IMR-90 (cell line): ENCODE data around the gene HMX3. TPM values are rescaled to one million over a fixed set of nuclear protein-coding genes. Genes with fewer than 3 reads are reported as not detected.

Source experiments
- ATAC-seq: fragments of 200-7000 bp; cut with Tn5 transposase; 2 replicates; pipeline ENCODE4 v1.9.1; 2020; ENCODE audit warnings: low read depth, mild to moderate bottlenecking, moderate library complexity
- BruUV-seq: library from RNA; stranded (reverse); fragments of 400-500 nt; replicated peaks from 2 replicates; lab custom pipeline; 2021; lab: Mats Ljungman, UMichigan
- CTCF ChIA-PET: fragments of 300-600 bp; formaldehyde crosslinking; extraction: SDS; loops from one replicate; lab custom pipeline; 2021; ENCODE audit warnings: antibody characterized with exemption; lab: Yijun Ruan, JAX
- POLR2A ChIA-PET: fragments of 300-600 bp; sonication (Branson Sonifier 250); formaldehyde crosslinking; loops from one replicate; lab custom pipeline; 2022; ENCODE audit warnings: antibody characterized with exemption; ENCODE audit not compliant: unreplicated experiment; lab: Charles Lee
- DNase-seq: peaks from one replicate; pipeline ENCODE4 v3.0.0; 2013
- H2AFZ ChIP-seq: replicated peaks from 2 replicates; pipeline ENCODE3; 2013; ENCODE audit warnings: low read length, mild to moderate bottlenecking; ENCODE audit not compliant: poor library complexity
- H2AK5ac ChIP-seq: 2 replicates; pipeline ENCODE4 v1.6.1; 2013; ENCODE audit warnings: low read depth, low read length, inconsistent platforms
- H2AK9ac ChIP-seq: replicated peaks from 2 replicates; pipeline ENCODE3; 2013; ENCODE audit warnings: mild to moderate bottlenecking, low read depth, low read length, moderate library complexity; ENCODE audit not compliant: poor library complexity
- H2BK120ac ChIP-seq: 2 replicates; pipeline ENCODE4 v1.6.1; 2013; ENCODE audit warnings: low read depth, low read length, inconsistent platforms
- H2BK15ac ChIP-seq: 3 replicates; pipeline ENCODE4 v1.6.1; 2013; ENCODE audit warnings: low read depth, low read length, inconsistent platforms
- H2BK20ac ChIP-seq: 2 replicates; pipeline ENCODE4 v1.6.1; 2013; ENCODE audit warnings: low read depth, mild to moderate bottlenecking, inconsistent platforms, low read length, moderate library complexity
- H2BK5ac ChIP-seq: 2 replicates; pipeline ENCODE4 v1.6.1; 2013; ENCODE audit warnings: mild to moderate bottlenecking, low read depth, low read length, inconsistent platforms; ENCODE audit not compliant: poor library complexity, severe bottlenecking
- H3K14ac ChIP-seq: replicated peaks from 2 replicates; pipeline ENCODE4 v1.6.1; 2013; ENCODE audit warnings: low read depth, low read length, inconsistent platforms
- H3K18ac ChIP-seq: 2 replicates; pipeline ENCODE4 v1.6.1; 2013; ENCODE audit warnings: low read depth, low read length, control low read depth
- H3K23ac ChIP-seq: 2 replicates; pipeline ENCODE4 v1.6.1; 2013; ENCODE audit warnings: low read depth, low read length, inconsistent platforms
- H3K27ac ChIP-seq: 2 replicates; pipeline ENCODE4 v1.5.1; 2013; ENCODE audit warnings: mild to moderate bottlenecking, control low read depth, low read length; ENCODE audit not compliant: insufficient read depth
- H3K27me3 ChIP-seq: 2 replicates; pipeline ENCODE4 v1.6.1; 2013; ENCODE audit warnings: low read length; ENCODE audit not compliant: control insufficient read depth, insufficient read depth
- H3K36me3 ChIP-seq: 2 replicates; pipeline ENCODE4 v1.6.1; 2013; ENCODE audit warnings: low read length, mixed read lengths; ENCODE audit not compliant: control insufficient read depth, insufficient read depth
- H3K4ac ChIP-seq: 2 replicates; pipeline ENCODE4 v1.6.1; 2013; ENCODE audit warnings: low read depth, low read length, inconsistent platforms
- H3K4me1 ChIP-seq: 2 replicates; pipeline ENCODE4 v1.6.1; 2013; ENCODE audit warnings: low read length, mixed read lengths; ENCODE audit not compliant: control insufficient read depth, insufficient read depth
- H3K4me2 ChIP-seq: 2 replicates; pipeline ENCODE4 v1.6.1; 2013; ENCODE audit warnings: low read depth, mild to moderate bottlenecking, control low read depth, low read length, moderate library complexity
- H3K4me3 ChIP-seq: 2 replicates; pipeline ENCODE4 v1.5.1; 2013; ENCODE audit warnings: low read depth, mild to moderate bottlenecking, control low read depth, low read length, moderate library complexity; ENCODE audit not compliant: insufficient read depth
- H3K56ac ChIP-seq: 2 replicates; pipeline ENCODE4 v1.6.1; 2013; ENCODE audit warnings: low read length, inconsistent platforms; ENCODE audit not compliant: insufficient read depth; ENCODE audit errors: extremely low read depth
- H3K79me1 ChIP-seq, 2 experiments: 2 replicates each; pipeline ENCODE4 v1.6.1; 2013; ENCODE audit warnings: low read length in 2 of 2, inconsistent platforms in 1 of 2, low read depth in 1 of 2
- H3K9ac ChIP-seq: 2 replicates; pipeline ENCODE4 v1.6.1; 2013; ENCODE audit warnings: low read depth, low read length, control low read depth
- H3K9me1 ChIP-seq: 2 replicates; pipeline ENCODE4 v1.6.1; 2013; ENCODE audit warnings: low read length, inconsistent platforms; ENCODE audit not compliant: insufficient read depth
- H3K9me3 ChIP-seq: 2 replicates; pipeline ENCODE4 v1.6.1; 2013; ENCODE audit warnings: low read length; ENCODE audit not compliant: control insufficient read depth, insufficient read depth
- H4K20me1 ChIP-seq: 2 replicates; pipeline ENCODE4 v1.6.1; 2013; ENCODE audit warnings: low read length, inconsistent platforms; ENCODE audit not compliant: insufficient read depth
- H4K5ac ChIP-seq: 2 replicates; pipeline ENCODE4 v1.6.1; 2013; ENCODE audit warnings: mild to moderate bottlenecking, low read depth, low read length, control low read depth
- H4K8ac ChIP-seq, 2 experiments: 2 replicates each; pipeline ENCODE4 v1.6.1; 2013; ENCODE audit warnings: low read depth in 2 of 2, low read length in 2 of 2, control low read depth in 1 of 2, inconsistent platforms in 1 of 2
- H4K91ac ChIP-seq: 2 replicates; pipeline ENCODE4 v1.6.1; 2013; ENCODE audit warnings: low read depth, low read length, inconsistent platforms; ENCODE audit not compliant: insufficient read depth
- FOS ChIP-seq: fragments of 150-350 bp; IDR thresholded peaks from 2 replicates; pipeline ENCODE4 v1.6.1; 2016; ENCODE audit warnings: low read depth, low read length
- MAFK ChIP-seq: IDR thresholded peaks from 2 replicates; pipeline ENCODE4 v1.6.1; 2012; ENCODE audit warnings: low read depth, low read length, improper control_type of control experiment
- MXI1 ChIP-seq: IDR thresholded peaks from 2 replicates; pipeline ENCODE4 v1.6.1; 2012; ENCODE audit warnings: low read depth, mild to moderate bottlenecking, low read length, moderate library complexity, borderline replicate concordance
- RAD21 ChIP-seq: IDR thresholded peaks from 2 replicates; pipeline ENCODE4 v1.6.1; 2012; ENCODE audit warnings: low read length, improper control_type of control experiment
- SMC3 ChIP-seq: fragments of 150-350 bp; IDR thresholded peaks from 2 replicates; pipeline ENCODE4 v1.6.1; 2016; ENCODE audit warnings: low read depth, mild to moderate bottlenecking, antibody characterized with exemption, low read length, moderate library complexity
- WGBS, 2 experiments: methylation state at CpG; one replicate each; pipeline versions ENCODE4 v1.1.5 to v1.1.7; 2013; ENCODE audit warnings: missing lambda C conversion rate in 2 of 2; ENCODE audit not compliant: insufficient read length in 1 of 2; ENCODE audit errors: extremely low coverage in 2 of 2; 5-methylcytosine and 5-hydroxymethylcytosine counted together
- dilution Hi-C: fragments of 300-500 bp; cut with HindIII; formaldehyde crosslinking; loops from one replicate; pipeline ENCODE4 v1.14.3; 2018; ENCODE audit warnings: low sequenced_read_pairs; ENCODE audit not compliant: unreplicated experiment
- in situ Hi-C: fragments of 300-500 bp; cut with MboI; formaldehyde crosslinking; loops from 3 replicates; pipeline ENCODE4 v1.14.3; 2019; ENCODE audit warnings: low sequenced_read_pairs, inconsistent platforms, mixed read lengths
- intact Hi-C: fragments of 100-400 bp; cut with micrococcal nuclease; formaldehyde crosslinking; loops from 2 replicates; pipeline ENCODE4 v1.10.0; 2022
- polyA plus RNA-seq, 3 experiments: library from polyadenylated mRNA; depleted of rRNA; stranded (reverse); fragments of >200 nt; gene quantifications; 2 replicates each; pipeline ENCODE4 v1.2.3, GENCODE V29; 2012; ENCODE audit warnings: low replicate concordance in 1 of 3
- total RNA-seq: library from RNA; depleted of rRNA; stranded (reverse); fragments of >200 nt; gene quantifications from 2 replicates; pipeline ENCODE4 v1.2.3, GENCODE V29; 2012

HMX3 gene
- total and polyA plus RNA-seq, 2 of the 4 experiments (the other 2 are of a cell fraction) = not detected

- Histone ChIP-seq H2AK9ac (no peak overlapping the region), H2AK5ac (no peak overlapping the region), H4K20me1 (no peaks in the 10 kb centered on the region), H3K79me1 (no peaks in the 10 kb centered on the region), H2AFZ (no peak overlapping the region), H3K9me1 (no peaks in the 10 kb centered on the region), H3K36me3 (no peaks in the 10 kb centered on the region), H4K8ac (no peak overlapping the region), H3K23ac (no peak overlapping the region), H3K9ac (no peak overlapping the region), H3K4me1 (no peaks in the 10 kb centered on the region), H2BK120ac (no peak overlapping the region), H2BK15ac (no peak overlapping the region), H2BK20ac (no peak overlapping the region), H3K18ac (no peak overlapping the region), H2BK5ac (no peak overlapping the region), H3K4ac (no peak overlapping the region), H4K5ac (no peak overlapping the region), H3K27me3 (peaks cover 99% of the 10 kb centered on the region), H4K91ac (no peak overlapping the region), H3K14ac (no peak overlapping the region), H3K4me3 (no peak overlapping the region), H3K27ac (no peak overlapping the region), H3K9me3 (peaks cover 8% of the 10 kb centered on the region), H3K4me2 (no peak overlapping the region), H3K56ac (no peak overlapping the region)
- ATAC-seq (no peak), DNase-seq (no peak)
- 8% methylated on average over 12 of the region's 33 CpGs; no CpG with 5 or more reads in 1 of the 2 experiments for WGBS, 2 experiments
- no TSS peak for BruUV-seq
- intact Hi-C loops (no loop called here), dilution Hi-C loops (no loop called here), in situ Hi-C loops (loop anchor here (25.0 kb wide), 1 partner anchor 1244 kb away; no protein-coding TSS in a partner anchor)
- TF ChIP-seq MXI1 (no peak), MAFK (no peak), FOS (no peak), SMC3 (no peak), RAD21 (no peak)
- POLR2A ChIA-PET = no interaction called here
- CTCF ChIA-PET = no interaction called here
Measured at GRCh38 chr10:123143162-123143824, 7.5 kb downstream of the HMX3 start.
